ENCODE measurements around the gene C1orf87.

Gene C1orf87

DNA sequence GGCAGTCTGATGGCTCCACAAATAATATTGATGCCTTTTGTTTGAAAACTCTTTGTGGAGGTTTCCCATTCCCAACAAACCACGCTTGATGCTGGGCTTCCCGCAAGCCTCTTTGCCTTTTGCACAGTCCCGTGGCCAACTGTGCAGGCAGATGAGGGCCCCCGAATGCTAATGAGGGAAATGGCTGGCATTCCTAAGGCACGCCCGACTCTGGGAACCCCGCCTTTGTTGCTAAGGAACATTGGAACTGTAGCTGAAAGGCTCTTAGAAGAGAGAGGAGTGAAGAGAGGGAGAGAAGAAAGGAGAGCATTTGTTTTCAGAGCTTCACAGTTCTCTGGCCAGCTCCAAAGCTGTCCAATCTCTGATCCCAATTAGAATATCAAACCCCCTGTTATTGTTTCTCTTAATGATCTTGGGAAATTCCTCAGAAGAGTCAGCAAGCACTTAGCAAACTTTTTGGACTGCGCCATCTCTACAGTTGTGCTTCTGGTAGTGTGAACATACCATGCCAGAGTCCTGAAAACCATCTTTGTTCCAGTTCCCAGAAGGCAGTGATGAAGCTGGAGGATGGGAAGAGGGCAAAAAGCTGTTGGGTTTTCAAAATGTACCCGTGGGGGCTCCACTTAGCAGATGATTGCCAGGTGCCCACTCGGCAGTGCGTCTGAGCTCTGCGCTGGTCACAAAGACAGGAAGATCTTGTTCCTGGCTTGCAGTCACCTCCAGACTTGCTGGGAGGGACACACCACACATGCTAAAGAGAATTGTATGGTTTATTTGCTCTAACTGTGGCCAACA is 86.9 kb downstream of the C1orf87 start:
- TF ChIP-seq, protein P1, sequence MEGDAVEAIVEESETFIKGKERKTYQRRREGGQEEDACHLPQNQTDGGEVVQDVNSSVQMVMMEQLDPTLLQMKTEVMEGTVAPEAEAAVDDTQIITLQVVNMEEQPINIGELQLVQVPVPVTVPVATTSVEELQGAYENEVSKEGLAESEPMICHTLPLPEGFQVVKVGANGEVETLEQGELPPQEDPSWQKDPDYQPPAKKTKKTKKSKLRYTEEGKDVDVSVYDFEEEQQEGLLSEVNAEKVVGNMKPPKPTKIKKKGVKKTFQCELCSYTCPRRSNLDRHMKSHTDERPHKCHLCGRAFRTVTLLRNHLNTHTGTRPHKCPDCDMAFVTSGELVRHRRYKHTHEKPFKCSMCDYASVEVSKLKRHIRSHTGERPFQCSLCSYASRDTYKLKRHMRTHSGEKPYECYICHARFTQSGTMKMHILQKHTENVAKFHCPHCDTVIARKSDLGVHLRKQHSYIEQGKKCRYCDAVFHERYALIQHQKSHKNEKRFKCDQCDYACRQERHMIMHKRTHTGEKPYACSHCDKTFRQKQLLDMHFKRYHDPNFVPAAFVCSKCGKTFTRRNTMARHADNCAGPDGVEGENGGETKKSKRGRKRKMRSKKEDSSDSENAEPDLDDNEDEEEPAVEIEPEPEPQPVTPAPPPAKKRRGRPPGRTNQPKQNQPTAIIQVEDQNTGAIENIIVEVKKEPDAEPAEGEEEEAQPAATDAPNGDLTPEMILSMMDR (IDR thresholded peaks at IDR 0.05; ENCODE audit: low read length, missing control alignments): no peak
- peak; percentile 12 for DNase-seq (ENCODE audit: low read depth)
- H3K4me3 ChIP-seq (replicated peaks; ENCODE audit: low read depth, low read length): no peak overlapping the region

DNA sequence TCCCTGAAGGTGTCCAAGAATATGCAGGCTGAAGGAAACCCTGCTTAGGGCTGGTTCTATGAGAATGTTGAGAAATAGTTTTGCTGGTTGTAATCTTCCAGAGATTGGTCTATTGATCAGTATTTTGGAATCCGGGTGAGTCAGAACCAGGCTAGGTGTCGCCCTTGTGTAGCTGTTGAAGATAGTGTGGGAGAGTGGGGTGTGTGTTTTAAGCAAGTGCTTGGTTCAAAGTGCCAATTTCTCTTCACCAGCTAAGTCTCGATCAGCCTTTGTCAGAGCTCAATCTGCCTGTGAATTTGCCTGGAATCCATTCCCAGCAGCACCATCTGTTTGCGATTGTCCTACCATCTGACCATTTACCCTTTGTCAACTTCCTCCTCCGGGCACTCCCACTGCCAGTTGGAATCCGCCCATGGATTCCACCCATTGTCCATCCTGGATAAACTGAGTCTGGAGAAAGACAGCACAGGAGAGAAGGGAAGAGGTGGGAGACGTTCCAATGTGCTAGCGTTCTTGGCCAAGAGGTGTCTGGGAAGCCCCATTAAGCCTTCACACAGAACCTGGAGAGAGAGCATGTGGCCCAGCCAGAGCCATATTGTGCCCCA is 87.6 kb downstream of the C1orf87 start:
- H3K4me3 ChIP-seq (replicated peaks; ENCODE audit: low read depth, low read length): no peak overlapping the region
- TF ChIP-seq, protein P1 (IDR thresholded peaks at IDR 0.05; ENCODE audit: low read length, missing control alignments): no peak
- DNase-seq (ENCODE audit: low read depth): no peak

DNA sequence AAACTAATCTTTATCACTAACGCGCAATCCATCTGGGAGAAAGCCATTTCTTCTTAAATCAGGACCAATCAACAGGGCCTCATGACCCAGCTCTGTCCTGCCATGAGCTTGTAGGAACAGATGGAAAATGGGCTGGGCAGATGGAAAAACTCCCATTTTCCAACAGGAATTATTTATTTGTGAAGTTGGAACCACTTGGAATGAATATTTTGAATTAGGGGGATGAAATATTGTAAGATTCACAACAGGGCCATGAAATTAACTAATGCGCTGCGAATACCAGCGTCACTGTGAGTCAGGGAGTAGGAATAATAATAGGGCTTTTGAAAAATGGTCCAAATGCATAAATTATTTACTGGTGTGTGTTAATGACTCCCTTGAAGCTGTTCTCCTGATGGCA is 93.9 kb downstream of the C1orf87 start:
- DNase-seq (ENCODE audit: low read depth): no peak
- no peak overlapping the region for H3K4me3 ChIP-seq (replicated peaks; ENCODE audit: low read depth, low read length)
- TF ChIP-seq, protein P1 (IDR thresholded peaks at IDR 0.05; ENCODE audit: low read length, missing control alignments): no peak

DNA sequence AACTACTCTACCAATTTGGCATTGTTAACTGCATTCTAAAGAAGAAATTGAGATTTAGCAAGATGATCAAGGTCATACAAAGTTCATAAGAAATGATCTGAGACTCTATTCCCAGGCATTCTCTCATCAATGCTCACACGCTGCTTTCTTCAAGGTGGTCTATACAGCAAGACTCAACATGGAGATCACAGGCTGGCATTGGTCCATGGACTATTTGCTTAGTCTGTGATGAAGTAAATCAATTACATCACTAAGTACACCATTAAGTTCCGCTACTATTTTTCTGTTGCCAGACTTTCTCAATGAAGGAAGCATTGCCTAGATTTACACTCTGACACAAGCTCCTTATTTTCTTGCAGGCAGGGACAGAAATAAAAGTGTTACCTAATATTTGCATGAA is 95.1 kb downstream of the C1orf87 start:
- TF ChIP-seq, protein P1 (IDR thresholded peaks at IDR 0.05; ENCODE audit: low read length, missing control alignments): no peak
- no peak overlapping the region for H3K4me3 ChIP-seq (replicated peaks; ENCODE audit: low read depth, low read length)
- no peak for DNase-seq (ENCODE audit: low read depth)

DNA sequence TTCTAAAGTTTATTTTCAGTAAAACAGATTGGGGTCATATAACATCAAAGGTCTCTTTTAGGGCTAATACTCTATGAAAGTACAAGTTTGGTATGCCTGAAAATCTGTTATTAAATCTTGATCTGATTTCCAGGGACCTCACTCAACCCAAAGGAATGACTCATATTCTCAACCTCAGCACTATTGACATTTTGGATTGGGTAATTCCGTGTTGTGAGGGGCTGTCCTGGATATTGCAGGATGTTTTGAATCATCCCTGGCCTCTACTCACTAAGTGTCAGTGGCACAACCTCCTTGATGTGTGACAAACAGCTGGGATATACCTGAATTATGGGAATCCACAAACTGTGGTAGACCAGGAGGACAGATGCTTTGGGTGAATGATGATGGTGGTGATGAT is 95.5 kb downstream of the C1orf87 start:
- DNase-seq (ENCODE audit: low read depth): no peak
- TF ChIP-seq, protein P1 (IDR thresholded peaks at IDR 0.05; ENCODE audit: low read length, missing control alignments): no peak

DNA sequence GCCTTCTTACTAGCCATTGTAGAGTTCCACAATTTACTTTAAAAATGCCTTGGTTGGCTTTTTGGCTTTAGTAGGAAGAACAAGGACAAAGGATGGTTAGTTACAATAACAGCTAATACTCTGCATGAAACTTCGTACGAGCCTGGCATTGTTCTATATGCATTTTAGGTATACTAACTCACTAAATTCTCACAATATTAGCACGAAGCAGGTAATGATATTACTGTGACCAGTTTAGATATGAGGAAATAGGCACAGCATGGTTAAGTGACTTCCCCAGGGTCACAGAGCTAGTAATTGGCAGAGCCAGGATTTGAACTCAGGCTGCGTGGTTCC is 96.5 kb downstream of the C1orf87 start:
- TF ChIP-seq, protein P1 (IDR thresholded peaks at IDR 0.05; ENCODE audit: low read length, missing control alignments): no peak

More for the DNA sequence above, 95.5 kb downstream of the C1orf87 start:
- no peak overlapping the region for H3K4me3 ChIP-seq (replicated peaks; ENCODE audit: low read depth, low read length)

More for the DNA sequence above, 96.5 kb downstream of the C1orf87 start:
- DNase-seq (ENCODE audit: low read depth): no peak
- no peak overlapping the region for H3K4me3 ChIP-seq (replicated peaks; ENCODE audit: low read depth, low read length)
